WTC11 (cell line): Measurements from ENCODE around the gene THBD. TPM values are rescaled to one million over a fixed set of nuclear protein-coding genes. Genes with fewer than 3 reads are reported as not detected.
A peak's percentile ranks its signal among the peaks of the same experiment; 100 is the strongest.

Experiments
- ATF1 ChIP-seq: sonication (generic); formaldehyde crosslinking; IDR thresholded peaks from 2 replicates; pipeline ENCODE4 v1.8.1; 2023; ENCODE audit warnings: mild to moderate bottlenecking, moderate library complexity, missing genetic modification reagents
- CBFB ChIP-seq: sonication (generic); formaldehyde crosslinking; IDR thresholded peaks from 2 replicates; pipeline ENCODE4 v1.8.1; 2022; ENCODE audit warnings: mild to moderate bottlenecking, low read depth, missing genetic modification reagents
- ETV6 ChIP-seq: sonication (generic); formaldehyde crosslinking; IDR thresholded peaks from 2 replicates; pipeline ENCODE4 v1.8.1; 2022; ENCODE audit warnings: mild to moderate bottlenecking, missing genetic modification reagents
- IRF2 ChIP-seq: sonication (generic); formaldehyde crosslinking; IDR thresholded peaks from 2 replicates; pipeline ENCODE4 v1.8.0; 2022; ENCODE audit warnings: low read depth, missing genetic modification reagents, borderline replicate concordance
- MXD4 ChIP-seq: fragments of 250-450 bp; sonication (Bioruptor Pico); IDR thresholded peaks from 2 replicates; pipeline ENCODE4 v1.8.0; 2021; ENCODE audit warnings: mild to moderate bottlenecking, moderate library complexity, borderline replicate concordance
- NFATC4 ChIP-seq: fragments of 250-450 bp; sonication (Bioruptor Pico); IDR thresholded peaks from 2 replicates; pipeline ENCODE4 v1.9.0; 2021; ENCODE audit warnings: mild to moderate bottlenecking
- TEAD1 ChIP-seq: sonication (generic); formaldehyde crosslinking; IDR thresholded peaks from 2 replicates; pipeline ENCODE4 v1.8.0; 2022; ENCODE audit warnings: mild to moderate bottlenecking, missing genetic modification reagents
- ZNF219 ChIP-seq: sonication (generic); formaldehyde crosslinking; IDR thresholded peaks from 2 replicates; pipeline ENCODE4 v1.8.0; 2023; ENCODE audit warnings: missing genetic modification reagents, mild to moderate bottlenecking, borderline replicate concordance
- total RNA-seq: library from RNA; stranded (reverse); gene quantifications from 3 replicates; pipeline ENCODE4 v1.2.3, GENCODE V29; 2021
- TF ChIP-seq, protein P1 (sequence below): fragments of 250-450 bp; sonication (Bioruptor Pico); conservative IDR thresholded peaks from 2 replicates; pipeline ENCODE4 v1.9.0; 2021; ENCODE audit warnings: mild to moderate bottlenecking
- TF ChIP-seq, protein P2 (sequence below): sonication (generic); formaldehyde crosslinking; conservative IDR thresholded peaks from 2 replicates; pipeline ENCODE4 v1.8.1; 2022; ENCODE audit warnings: mild to moderate bottlenecking, missing genetic modification reagents
- TF ChIP-seq, protein P3 (sequence below): sonication (generic); formaldehyde crosslinking; IDR thresholded peaks from 2 replicates; pipeline ENCODE4 v1.8.0; 2022; ENCODE audit warnings: mild to moderate bottlenecking, missing genetic modification reagents
- TF ChIP-seq, protein P4 (sequence below): sonication (generic); formaldehyde crosslinking; IDR thresholded peaks from 2 replicates; pipeline ENCODE4 v1.8.1; 2022; ENCODE audit warnings: low read depth, missing genetic modification reagents, borderline replicate concordance
- TF ChIP-seq, protein P5 (sequence below): fragments of 250-450 bp; sonication (Bioruptor Pico); IDR thresholded peaks from 2 replicates; pipeline ENCODE4 v1.9.0; 2021; ENCODE audit warnings: mild to moderate bottlenecking, borderline replicate concordance
- TF ChIP-seq, protein P6 (sequence below): sonication (generic); formaldehyde crosslinking; IDR thresholded peaks from 2 replicates; pipeline ENCODE4 v1.8.0; 2022; ENCODE audit warnings: mild to moderate bottlenecking, missing genetic modification reagents
- TF ChIP-seq, protein P7 (sequence below): sonication (generic); formaldehyde crosslinking; IDR thresholded peaks from 2 replicates; pipeline ENCODE4 v1.8.1; 2023; ENCODE audit warnings: mild to moderate bottlenecking, missing genetic modification reagents, moderate library complexity

THBD gene
- total RNA-seq, 1 experiment from 2014 or later: 1.0 TPM

DNA sequence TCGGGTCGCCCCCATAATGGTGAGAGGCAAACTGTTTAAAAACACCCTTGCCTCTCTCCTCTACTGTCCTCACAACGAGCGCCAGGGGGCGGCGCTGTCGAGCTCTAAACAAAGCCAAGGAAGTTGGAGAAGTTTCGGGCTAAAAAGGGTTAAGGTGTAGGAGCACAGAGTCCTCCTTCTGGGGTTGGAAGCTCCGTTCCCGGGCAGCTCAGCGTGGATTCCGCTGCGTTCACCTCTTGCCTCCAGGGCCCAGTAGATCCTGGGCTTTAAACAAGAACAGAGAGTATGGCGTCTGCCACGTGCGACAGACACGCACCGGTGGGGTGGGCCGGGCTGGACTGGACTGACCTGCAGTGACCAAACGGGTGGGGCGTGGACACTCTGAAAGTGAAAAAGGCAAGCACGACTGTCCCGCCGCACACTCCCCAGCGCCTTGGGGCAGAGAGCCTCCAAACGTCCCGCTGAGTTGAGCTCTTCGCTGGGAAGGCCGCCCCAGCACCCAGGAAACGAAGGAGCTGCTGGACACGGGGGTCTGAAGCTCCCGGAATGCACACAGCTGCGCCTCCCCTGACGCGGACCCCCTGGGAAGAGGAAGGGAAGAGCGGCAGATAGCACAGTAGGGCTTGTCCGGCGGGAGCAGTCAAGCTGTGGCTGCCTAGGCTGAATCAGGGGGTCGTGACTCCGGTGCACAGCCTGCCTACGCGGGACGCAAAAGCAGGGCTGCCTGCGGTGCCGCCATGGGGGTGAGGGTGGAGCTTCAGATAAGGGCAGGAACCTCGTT is 1.6 kb upstream of the THBD start (continued):
- TF ChIP-seq, protein P1, sequence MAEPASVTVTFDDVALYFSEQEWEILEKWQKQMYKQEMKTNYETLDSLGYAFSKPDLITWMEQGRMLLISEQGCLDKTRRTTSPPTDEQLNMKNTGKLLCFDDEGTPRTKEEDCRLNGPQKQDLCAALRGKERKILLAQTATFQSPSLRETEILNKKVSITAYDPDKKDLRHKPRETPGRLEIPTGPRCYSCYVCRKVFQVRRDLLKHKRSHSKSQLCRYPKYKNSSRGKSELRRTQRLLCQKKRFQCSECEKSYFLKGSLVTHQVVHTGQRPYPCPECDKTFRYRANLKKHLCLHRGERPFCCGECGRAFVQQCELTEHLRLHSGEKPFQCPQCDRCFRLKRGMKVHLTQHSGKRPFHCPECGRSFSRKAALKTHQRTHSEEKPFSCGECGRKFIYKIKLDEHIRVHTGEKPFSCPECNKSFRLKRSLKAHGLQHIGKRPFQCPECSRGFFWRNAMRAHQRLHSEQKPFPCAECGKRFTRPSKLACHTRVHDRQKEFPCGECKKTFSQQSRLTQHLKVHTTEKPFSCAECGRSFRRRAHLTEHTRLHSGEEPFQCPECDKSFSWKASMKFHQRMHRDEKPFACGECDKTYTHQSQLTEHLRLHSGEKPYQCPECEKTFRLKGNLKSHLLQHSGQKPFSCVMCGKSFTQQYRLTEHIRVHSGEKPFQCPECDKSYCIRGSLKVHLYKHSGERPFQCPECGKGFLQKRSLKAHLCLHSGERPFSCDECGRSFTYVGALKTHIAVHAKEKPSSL: no peak
- TF ChIP-seq, protein P2, sequence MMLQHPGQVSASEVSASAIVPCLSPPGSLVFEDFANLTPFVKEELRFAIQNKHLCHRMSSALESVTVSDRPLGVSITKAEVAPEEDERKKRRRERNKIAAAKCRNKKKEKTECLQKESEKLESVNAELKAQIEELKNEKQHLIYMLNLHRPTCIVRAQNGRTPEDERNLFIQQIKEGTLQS (CRISPR knock-in tag): no peak
- TF ChIP-seq IRF2 (CRISPR knock-in tag) (no peak), MXD4 (no peak), ETV6 (CRISPR knock-in tag) (peak; percentile 58; the same call in 1 of the 2 replicates), ZNF219 (CRISPR knock-in tag) (no peak), TEAD1 (CRISPR knock-in tag) (no peak), ATF1 (CRISPR knock-in tag) (no peak), NFATC4 (CRISPR knock-in tag) (no peak), CBFB (CRISPR knock-in tag) (no peak)
- TF ChIP-seq, protein P3, sequence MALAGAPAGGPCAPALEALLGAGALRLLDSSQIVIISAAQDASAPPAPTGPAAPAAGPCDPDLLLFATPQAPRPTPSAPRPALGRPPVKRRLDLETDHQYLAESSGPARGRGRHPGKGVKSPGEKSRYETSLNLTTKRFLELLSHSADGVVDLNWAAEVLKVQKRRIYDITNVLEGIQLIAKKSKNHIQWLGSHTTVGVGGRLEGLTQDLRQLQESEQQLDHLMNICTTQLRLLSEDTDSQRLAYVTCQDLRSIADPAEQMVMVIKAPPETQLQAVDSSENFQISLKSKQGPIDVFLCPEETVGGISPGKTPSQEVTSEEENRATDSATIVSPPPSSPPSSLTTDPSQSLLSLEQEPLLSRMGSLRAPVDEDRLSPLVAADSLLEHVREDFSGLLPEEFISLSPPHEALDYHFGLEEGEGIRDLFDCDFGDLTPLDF (CRISPR knock-in tag): no peak
- TF ChIP-seq, protein P4, sequence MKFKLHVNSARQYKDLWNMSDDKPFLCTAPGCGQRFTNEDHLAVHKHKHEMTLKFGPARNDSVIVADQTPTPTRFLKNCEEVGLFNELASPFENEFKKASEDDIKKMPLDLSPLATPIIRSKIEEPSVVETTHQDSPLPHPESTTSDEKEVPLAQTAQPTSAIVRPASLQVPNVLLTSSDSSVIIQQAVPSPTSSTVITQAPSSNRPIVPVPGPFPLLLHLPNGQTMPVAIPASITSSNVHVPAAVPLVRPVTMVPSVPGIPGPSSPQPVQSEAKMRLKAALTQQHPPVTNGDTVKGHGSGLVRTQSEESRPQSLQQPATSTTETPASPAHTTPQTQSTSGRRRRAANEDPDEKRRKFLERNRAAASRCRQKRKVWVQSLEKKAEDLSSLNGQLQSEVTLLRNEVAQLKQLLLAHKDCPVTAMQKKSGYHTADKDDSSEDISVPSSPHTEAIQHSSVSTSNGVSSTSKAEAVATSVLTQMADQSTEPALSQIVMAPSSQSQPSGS (CRISPR knock-in tag): no peak
- TF ChIP-seq, protein P5, sequence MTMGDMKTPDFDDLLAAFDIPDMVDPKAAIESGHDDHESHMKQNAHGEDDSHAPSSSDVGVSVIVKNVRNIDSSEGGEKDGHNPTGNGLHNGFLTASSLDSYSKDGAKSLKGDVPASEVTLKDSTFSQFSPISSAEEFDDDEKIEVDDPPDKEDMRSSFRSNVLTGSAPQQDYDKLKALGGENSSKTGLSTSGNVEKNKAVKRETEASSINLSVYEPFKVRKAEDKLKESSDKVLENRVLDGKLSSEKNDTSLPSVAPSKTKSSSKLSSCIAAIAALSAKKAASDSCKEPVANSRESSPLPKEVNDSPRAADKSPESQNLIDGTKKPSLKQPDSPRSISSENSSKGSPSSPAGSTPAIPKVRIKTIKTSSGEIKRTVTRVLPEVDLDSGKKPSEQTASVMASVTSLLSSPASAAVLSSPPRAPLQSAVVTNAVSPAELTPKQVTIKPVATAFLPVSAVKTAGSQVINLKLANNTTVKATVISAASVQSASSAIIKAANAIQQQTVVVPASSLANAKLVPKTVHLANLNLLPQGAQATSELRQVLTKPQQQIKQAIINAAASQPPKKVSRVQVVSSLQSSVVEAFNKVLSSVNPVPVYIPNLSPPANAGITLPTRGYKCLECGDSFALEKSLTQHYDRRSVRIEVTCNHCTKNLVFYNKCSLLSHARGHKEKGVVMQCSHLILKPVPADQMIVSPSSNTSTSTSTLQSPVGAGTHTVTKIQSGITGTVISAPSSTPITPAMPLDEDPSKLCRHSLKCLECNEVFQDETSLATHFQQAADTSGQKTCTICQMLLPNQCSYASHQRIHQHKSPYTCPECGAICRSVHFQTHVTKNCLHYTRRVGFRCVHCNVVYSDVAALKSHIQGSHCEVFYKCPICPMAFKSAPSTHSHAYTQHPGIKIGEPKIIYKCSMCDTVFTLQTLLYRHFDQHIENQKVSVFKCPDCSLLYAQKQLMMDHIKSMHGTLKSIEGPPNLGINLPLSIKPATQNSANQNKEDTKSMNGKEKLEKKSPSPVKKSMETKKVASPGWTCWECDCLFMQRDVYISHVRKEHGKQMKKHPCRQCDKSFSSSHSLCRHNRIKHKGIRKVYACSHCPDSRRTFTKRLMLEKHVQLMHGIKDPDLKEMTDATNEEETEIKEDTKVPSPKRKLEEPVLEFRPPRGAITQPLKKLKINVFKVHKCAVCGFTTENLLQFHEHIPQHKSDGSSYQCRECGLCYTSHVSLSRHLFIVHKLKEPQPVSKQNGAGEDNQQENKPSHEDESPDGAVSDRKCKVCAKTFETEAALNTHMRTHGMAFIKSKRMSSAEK (CRISPR knock-in tag): no peak
- TF ChIP-seq, protein P6, sequence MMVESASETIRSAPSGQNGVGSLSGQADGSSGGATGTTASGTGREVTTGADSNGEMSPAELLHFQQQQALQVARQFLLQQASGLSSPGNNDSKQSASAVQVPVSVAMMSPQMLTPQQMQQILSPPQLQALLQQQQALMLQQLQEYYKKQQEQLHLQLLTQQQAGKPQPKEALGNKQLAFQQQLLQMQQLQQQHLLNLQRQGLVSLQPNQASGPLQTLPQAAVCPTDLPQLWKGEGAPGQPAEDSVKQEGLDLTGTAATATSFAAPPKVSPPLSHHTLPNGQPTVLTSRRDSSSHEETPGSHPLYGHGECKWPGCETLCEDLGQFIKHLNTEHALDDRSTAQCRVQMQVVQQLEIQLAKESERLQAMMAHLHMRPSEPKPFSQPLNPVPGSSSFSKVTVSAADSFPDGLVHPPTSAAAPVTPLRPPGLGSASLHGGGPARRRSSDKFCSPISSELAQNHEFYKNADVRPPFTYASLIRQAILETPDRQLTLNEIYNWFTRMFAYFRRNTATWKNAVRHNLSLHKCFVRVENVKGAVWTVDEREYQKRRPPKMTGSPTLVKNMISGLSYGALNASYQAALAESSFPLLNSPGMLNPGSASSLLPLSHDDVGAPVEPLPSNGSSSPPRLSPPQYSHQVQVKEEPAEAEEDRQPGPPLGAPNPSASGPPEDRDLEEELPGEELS: no peak
- TF ChIP-seq, protein P7, sequence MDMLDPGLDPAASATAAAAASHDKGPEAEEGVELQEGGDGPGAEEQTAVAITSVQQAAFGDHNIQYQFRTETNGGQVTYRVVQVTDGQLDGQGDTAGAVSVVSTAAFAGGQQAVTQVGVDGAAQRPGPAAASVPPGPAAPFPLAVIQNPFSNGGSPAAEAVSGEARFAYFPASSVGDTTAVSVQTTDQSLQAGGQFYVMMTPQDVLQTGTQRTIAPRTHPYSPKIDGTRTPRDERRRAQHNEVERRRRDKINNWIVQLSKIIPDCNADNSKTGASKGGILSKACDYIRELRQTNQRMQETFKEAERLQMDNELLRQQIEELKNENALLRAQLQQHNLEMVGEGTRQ: no peak
- TF ChIP-seq, all 79 proteins: peak for 8
